DND-41 (cell line): ENCODE measurements around the gene DUSP5.

Source experiments
- EZH2 ChIP-seq: IDR thresholded peaks from 3 replicates; pipeline ENCODE4 v1.6.1; 2012; ENCODE audit warnings: borderline replicate concordance, low read depth, mild to moderate bottlenecking, moderate library complexity, low read length, inconsistent platforms; ENCODE audit not compliant: severe bottlenecking
- TF ChIP-seq, protein P1 (sequence below): IDR thresholded peaks from 2 replicates; pipeline ENCODE4 v1.5.1; 2012; ENCODE audit warnings: borderline replicate concordance, low read length, moderate library complexity, mild to moderate bottlenecking; ENCODE audit not compliant: poor library complexity, severe bottlenecking; ENCODE audit errors: extremely low read depth

- TF ChIP-seq, protein P1, sequence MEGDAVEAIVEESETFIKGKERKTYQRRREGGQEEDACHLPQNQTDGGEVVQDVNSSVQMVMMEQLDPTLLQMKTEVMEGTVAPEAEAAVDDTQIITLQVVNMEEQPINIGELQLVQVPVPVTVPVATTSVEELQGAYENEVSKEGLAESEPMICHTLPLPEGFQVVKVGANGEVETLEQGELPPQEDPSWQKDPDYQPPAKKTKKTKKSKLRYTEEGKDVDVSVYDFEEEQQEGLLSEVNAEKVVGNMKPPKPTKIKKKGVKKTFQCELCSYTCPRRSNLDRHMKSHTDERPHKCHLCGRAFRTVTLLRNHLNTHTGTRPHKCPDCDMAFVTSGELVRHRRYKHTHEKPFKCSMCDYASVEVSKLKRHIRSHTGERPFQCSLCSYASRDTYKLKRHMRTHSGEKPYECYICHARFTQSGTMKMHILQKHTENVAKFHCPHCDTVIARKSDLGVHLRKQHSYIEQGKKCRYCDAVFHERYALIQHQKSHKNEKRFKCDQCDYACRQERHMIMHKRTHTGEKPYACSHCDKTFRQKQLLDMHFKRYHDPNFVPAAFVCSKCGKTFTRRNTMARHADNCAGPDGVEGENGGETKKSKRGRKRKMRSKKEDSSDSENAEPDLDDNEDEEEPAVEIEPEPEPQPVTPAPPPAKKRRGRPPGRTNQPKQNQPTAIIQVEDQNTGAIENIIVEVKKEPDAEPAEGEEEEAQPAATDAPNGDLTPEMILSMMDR, result no peak
- no peak for TF ChIP-seq EZH2
Observed at GRCh38 chr10:110497438-110498086, at the start of gene DUSP5.
